GM12878 (cell line): Measurements from ENCODE around the gene CNTRL. TPM values are rescaled to one million over a fixed set of nuclear protein-coding genes. Genes with fewer than 3 reads are reported as not detected.
A peak's percentile ranks its signal among the peaks of the same experiment; 100 is the strongest.

Source experiments
- ATAC-seq: fragments of 200-7000 bp; cut with Tn5 transposase; 3 replicates; pipeline ENCODE4 v1.9.1; 2020; ENCODE audit warnings: mild to moderate bottlenecking, moderate library complexity
- BruUV-seq: library from RNA; stranded (reverse); fragments of 400-500 nt; replicated peaks from 2 replicates; lab custom pipeline; 2021; lab: Mats Ljungman, UMichigan
- CTCF ChIA-PET: fragments of 300-600 bp; sonication (Branson Sonifier 250); formaldehyde crosslinking; extraction: SDS; loops from one replicate; lab custom pipeline; 2021; ENCODE audit warnings: inconsistent platforms; lab: Yijun Ruan, JAX
- POLR2A ChIA-PET: fragments of 350-600 bp; formaldehyde crosslinking; extraction: SDS; loops from one replicate; lab custom pipeline; 2021; ENCODE audit warnings: inconsistent platforms; lab: Charles Lee
- RAD21 ChIA-PET: fragments of 300-600 bp; sonication (Branson Sonifier 250); formaldehyde crosslinking; loops from one replicate; lab custom pipeline; 2023; ENCODE audit warnings: antibody characterized with exemption; ENCODE audit not compliant: unreplicated experiment; lab: Charles Lee
- SMC1A ChIA-PET: fragments of 300-600 bp; sonication (Branson Sonifier 250); formaldehyde crosslinking; loops from one replicate; lab custom pipeline; 2023; ENCODE audit not compliant: unreplicated experiment, uncharacterized antibody; lab: Charles Lee
- DNase-seq: peaks from one replicate; pipeline ENCODE4 v3.0.0-alpha.2; 2011; ENCODE audit warnings: low read depth, low spot score
- FAIRE-seq: peaks from 3 replicates; lab custom pipeline; 2011; peaks lifted over from hg19 to GRCh38; lab: Jason Lieb, UNC
- H2AFZ ChIP-seq: 2 replicates; pipeline ENCODE4 v1.6.0; 2011; ENCODE audit warnings: low read depth, low read length, control low read depth; ENCODE audit not compliant: control insufficient read depth
- H3K27ac ChIP-seq: 2 replicates; pipeline ENCODE4 v1.5.1; 2011; ENCODE audit warnings: control low read depth; ENCODE audit not compliant: control insufficient read depth, insufficient read depth
- H3K27me3 ChIP-seq, 2 experiments: replicated peaks in 1 of 2; 2 replicates each; pipeline versions ENCODE4 v1.6.0 to v1.6.1; 2011; ENCODE audit warnings: low read length in 1 of 2; ENCODE audit not compliant: control insufficient read depth in 2 of 2, insufficient read depth in 2 of 2
- H3K36me3 ChIP-seq, 2 experiments: 2 replicates each; pipeline ENCODE4 v1.5.1; 2011; ENCODE audit warnings: low read length in 1 of 2; ENCODE audit not compliant: control insufficient read depth in 2 of 2, insufficient read depth in 2 of 2
- H3K4me1 ChIP-seq: 2 replicates; pipeline ENCODE4 v1.6.1; 2011; ENCODE audit warnings: mild to moderate bottlenecking, low read length, moderate library complexity, mixed read lengths; ENCODE audit not compliant: control insufficient read depth, insufficient read depth
- H3K4me2 ChIP-seq: 2 replicates; pipeline ENCODE4 v1.6.0; 2011; ENCODE audit warnings: control low read depth; ENCODE audit not compliant: control insufficient read depth, insufficient read depth
- H3K4me3 ChIP-seq: fragments of 200-600 bp; sonication (generic); 2 replicates; pipeline ENCODE4 v1.5.1; 2016
- H3K79me2 ChIP-seq: 2 replicates; pipeline ENCODE4 v1.6.0; 2011; ENCODE audit warnings: low read length; ENCODE audit not compliant: control insufficient read depth, insufficient read depth
- H3K9ac ChIP-seq: 2 replicates; pipeline ENCODE4 v1.8.0; 2011; ENCODE audit warnings: low read length, control low read depth, mixed read lengths; ENCODE audit not compliant: control insufficient read depth, insufficient read depth
- H3K9me3 ChIP-seq: replicated peaks from 3 replicates; pipeline ENCODE4 v1.5.1; 2011; ENCODE audit warnings: mild to moderate bottlenecking, low read length; ENCODE audit not compliant: control insufficient read depth, insufficient read depth
- H4K20me1 ChIP-seq: 2 replicates; pipeline ENCODE4 v1.6.0; 2011; ENCODE audit not compliant: control insufficient read depth, insufficient read depth
- E4F1 ChIP-seq: fragments of 450-650 bp; IDR thresholded peaks from 2 replicates; pipeline ENCODE4 v1.6.1; 2018; ENCODE audit warnings: borderline replicate concordance, mild to moderate bottlenecking; ENCODE audit not compliant: partially characterized antibody
- GABPA ChIP-seq: IDR thresholded peaks from 2 replicates; pipeline ENCODE4 v1.6.1; 2014; ENCODE audit warnings: antibody characterized with exemption, low read depth, mild to moderate bottlenecking, inconsistent platforms
- IKZF2 ChIP-seq, 2 experiments: fragments of 450-650 bp; IDR thresholded peaks; 2 replicates each; pipeline ENCODE4 v1.6.1; 2017; ENCODE audit warnings: mild to moderate bottlenecking in 2 of 2, moderate library complexity in 2 of 2
- JUND ChIP-seq: IDR thresholded peaks from 2 replicates; pipeline ENCODE4 v1.6.1; 2012; ENCODE audit warnings: low read depth, mild to moderate bottlenecking, low read length, improper control_type of control experiment, moderate library complexity
- KDM1A ChIP-seq: fragments of 200-600 bp; sonication (generic); IDR thresholded peaks from 2 replicates; pipeline ENCODE4 v1.6.1; 2016; ENCODE audit warnings: borderline replicate concordance
- LARP7 ChIP-seq: fragments of 450-650 bp; IDR thresholded peaks from 2 replicates; pipeline ENCODE4 v1.6.1; 2017; ENCODE audit warnings: mild to moderate bottlenecking
- MTA3 ChIP-seq: IDR thresholded peaks from 2 replicates; pipeline ENCODE4 v1.6.1; 2012; ENCODE audit warnings: low read length, inconsistent platforms, borderline replicate concordance
- MXI1 ChIP-seq: fragments of 150-350 bp; IDR thresholded peaks from 2 replicates; pipeline ENCODE4 v1.6.1; 2011; ENCODE audit warnings: low read depth, mild to moderate bottlenecking, inconsistent platforms, low read length, improper control_type of control experiment
- PAX8 ChIP-seq: fragments of 450-650 bp; IDR thresholded peaks from 2 replicates; pipeline ENCODE4 v1.6.1; 2017; ENCODE audit warnings: mild to moderate bottlenecking, moderate library complexity
- RB1 ChIP-seq: fragments of 450-650 bp; formaldehyde crosslinking; IDR thresholded peaks from 2 replicates; pipeline ENCODE4 v1.6.1; 2017; ENCODE audit warnings: mild to moderate bottlenecking, borderline replicate concordance
- SPI1 ChIP-seq: IDR thresholded peaks from 2 replicates; pipeline ENCODE4 v1.6.1; 2011; ENCODE audit warnings: low read depth, mild to moderate bottlenecking, low read length, moderate library complexity, borderline replicate concordance; ENCODE audit not compliant: insufficient read depth
- USF2 ChIP-seq: IDR thresholded peaks from 2 replicates; pipeline ENCODE4 v1.6.1; 2011; ENCODE audit warnings: low read depth, low read length, improper control_type of control experiment, borderline replicate concordance
- WGBS: methylation state at CpG from one replicate; pipeline ENCODE4 v1.1.6; 2016; ENCODE audit warnings: low lambda C conversion rate; ENCODE audit not compliant: insufficient replicate concordance, insufficient coverage; ENCODE audit errors: missing lambda C conversion rate; 5-methylcytosine and 5-hydroxymethylcytosine counted together
- in situ Hi-C: fragments of 300-500 bp; cut with MboI; formaldehyde crosslinking; loops from 9 replicates; pipeline ENCODE4 v1.14.3; 2018; ENCODE audit warnings: mixed read lengths
- intact Hi-C: fragments of 100-400 bp; cut with micrococcal nuclease; formaldehyde crosslinking; loops from one replicate; pipeline ENCODE4 v1.14.2; 2022; ENCODE audit not compliant: unreplicated experiment
- polyA plus RNA-seq, 11 experiments: library from polyadenylated mRNA; depleted of rRNA in 4 of 11; unstranded in 6 of 11; stranded (reverse) in 5 of 11; fragments of >200 nt; fragmentation: Nextera tagmentation in 4 of 11; fragmentation: Illumina TruSeq in 1 of 11; extraction: Ambion mirVana in 4 of 11; extraction: Trizol in 1 of 11; gene quantifications; 1 replicate in 1 of 11; 2 replicates in 10 of 11; pipeline versions ENCODE4 v1.2.1 to v1.2.3, GENCODE V29; 2011 to 2016; ENCODE audit warnings: inconsistent platforms in 2 of 11, missing spikeins in 2 of 11, low read depth in 1 of 11
- total RNA-seq, 4 experiments: library from RNA; depleted of rRNA in 3 of 4; stranded (reverse); fragments of >200 nt in 3 of 4; fragmentation: Illumina TruSeq in 1 of 4; extraction: Trizol in 1 of 4; gene quantifications; 2 replicates each; pipeline versions ENCODE4 v1.2.1 to v1.2.3, GENCODE V29; 2013 to 2021

The CNTRL gene
- total and polyA plus RNA-seq, 10 of the 15 experiments (the other 5 are each of a cell fraction or from before 2014, with no cell fraction given) = 20.0 to 65.4 (median 38.8) TPM

- H3K27ac ChIP-seq = peak overlapping the region; percentile 91
- ChIA-PET SMC1A (interaction anchor here (0.6 to 8.9 kb wide), 10 partner anchors 9 to 280 kb away, joined by 3 to 66 read pairs (median 4); partner anchors contain the start of gene FBXW2), POLR2A (interaction anchor here (0.6 to 3.8 kb wide), 5 partner anchors 49 to 151 kb away, joined by 3 to 22 read pairs (median 5); no protein-coding TSS in a partner anchor), CTCF (interaction anchor here (0.7 to 6.4 kb wide), 7 partner anchors 9 to 229 kb away, joined by 3 to 78 read pairs (median 4); no protein-coding TSS in a partner anchor), RAD21 (interaction anchor here (0.7 to 2.7 kb wide), 5 partner anchors 49 to 126 kb away, joined by 3 to 11 read pairs (median 4); no protein-coding TSS in a partner anchor)
- no peak for DNase-seq
- intact Hi-C loops (loop anchor here (5.0 kb wide), 2 partner anchors 49 to 141 kb away; no protein-coding TSS in a partner anchor), in situ Hi-C loops (no loop called here)
- H3K9ac ChIP-seq = peak overlapping the region; percentile 47; the same call in 1 of the 2 replicates
- peak overlapping the region; percentile 97 for H3K4me2 ChIP-seq
- no TSS peak for BruUV-seq
- H4K20me1 ChIP-seq = no peaks in the 10 kb centered on the region
- 65% methylated on average over 4 of the region's 4 CpGs for WGBS
- no peaks in the 10 kb centered on the region for H3K27me3 ChIP-seq
- no peak for ATAC-seq
- H2AFZ ChIP-seq = peak overlapping the region; percentile 63
- no peaks in the 10 kb centered on the region; the same call in 2 of the 3 replicates for H3K9me3 ChIP-seq
- H3K36me3 ChIP-seq = no peaks in the 10 kb centered on the region
- peaks cover 40% of the 10 kb centered on the region for H3K79me2 ChIP-seq
- TF ChIP-seq JUND (no peak), KDM1A (no peak), SPI1 (no peak), E4F1 (no peak), IKZF2 (IDR thresholded peaks at IDR 0.05) (no peak), MXI1 (no peak), USF2 (no peak), GABPA (no peak), LARP7 (no peak), MTA3 (no peak), RB1 (no peak), PAX8 (no peak)
- peak overlapping the region; percentile 91; the same call in 1 of the 2 replicates for H3K4me3 ChIP-seq
- peaks cover 29% of the 10 kb centered on the region for H3K4me1 ChIP-seq
- FAIRE-seq = no peak
These were observed 1.7 kb upstream of the CNTRL start for GRCh38 chr9:121073038-121073437.
